Body of pancreas (tissue), 4 donors: ENCODE results near the gene ZNF681.

ENCODE experiments used
- POLR2A ChIP-seq, 3 donors: fragments of 450-650 bp; IDR thresholded peaks; one replicate each; pipeline ENCODE4 v1.6.1; 2016; ENCODE audit warnings: antibody characterized with exemption in 3 of 3, mild to moderate bottlenecking in 2 of 3
- TF ChIP-seq, protein P1 (sequence below), 7 experiments: fragments of 450-650 bp in 4 of 7; fragments of 200-600 bp in 3 of 7; sonication (generic) in 3 of 7; IDR thresholded peaks; one replicate each; pipeline ENCODE4 v1.5.1; 2016 to 2019; ENCODE audit warnings: antibody characterized with exemption in 7 of 7

DNA sequence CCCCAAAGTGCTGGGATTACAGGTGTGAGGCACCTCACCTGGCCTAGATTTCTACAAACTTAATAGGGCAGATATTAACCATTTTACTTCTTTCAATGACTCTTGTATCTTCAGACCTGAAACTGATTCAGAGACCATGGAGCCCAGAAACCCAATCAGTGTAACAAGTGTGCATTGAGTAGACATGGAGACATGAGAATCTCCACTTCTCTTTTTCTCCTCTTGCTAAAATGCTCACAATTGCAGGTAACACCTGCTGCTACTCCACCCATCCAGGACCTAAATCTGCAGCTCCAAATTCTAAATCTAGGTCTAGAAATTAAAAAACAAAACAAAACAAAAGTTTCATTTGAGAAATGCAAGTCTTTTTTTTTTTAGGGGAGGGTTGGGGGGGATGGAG, 42.2 kb upstream of the ZNF681 start:
- TF ChIP-seq, protein P1, sequence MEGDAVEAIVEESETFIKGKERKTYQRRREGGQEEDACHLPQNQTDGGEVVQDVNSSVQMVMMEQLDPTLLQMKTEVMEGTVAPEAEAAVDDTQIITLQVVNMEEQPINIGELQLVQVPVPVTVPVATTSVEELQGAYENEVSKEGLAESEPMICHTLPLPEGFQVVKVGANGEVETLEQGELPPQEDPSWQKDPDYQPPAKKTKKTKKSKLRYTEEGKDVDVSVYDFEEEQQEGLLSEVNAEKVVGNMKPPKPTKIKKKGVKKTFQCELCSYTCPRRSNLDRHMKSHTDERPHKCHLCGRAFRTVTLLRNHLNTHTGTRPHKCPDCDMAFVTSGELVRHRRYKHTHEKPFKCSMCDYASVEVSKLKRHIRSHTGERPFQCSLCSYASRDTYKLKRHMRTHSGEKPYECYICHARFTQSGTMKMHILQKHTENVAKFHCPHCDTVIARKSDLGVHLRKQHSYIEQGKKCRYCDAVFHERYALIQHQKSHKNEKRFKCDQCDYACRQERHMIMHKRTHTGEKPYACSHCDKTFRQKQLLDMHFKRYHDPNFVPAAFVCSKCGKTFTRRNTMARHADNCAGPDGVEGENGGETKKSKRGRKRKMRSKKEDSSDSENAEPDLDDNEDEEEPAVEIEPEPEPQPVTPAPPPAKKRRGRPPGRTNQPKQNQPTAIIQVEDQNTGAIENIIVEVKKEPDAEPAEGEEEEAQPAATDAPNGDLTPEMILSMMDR (IDR thresholded peaks at IDR 0.05): no peak
- no peak for TF ChIP-seq POLR2A (IDR thresholded peaks at IDR 0.05)
